Omental fat pad (tissue), 4 donors: Measurements from ENCODE around the gene IDH3G. TPM values are rescaled to one million over a fixed set of nuclear protein-coding genes. Genes with fewer than 3 reads are reported as not detected.

Experiments
- ATAC-seq: fragments of 150-250 bp; one replicate; pipeline ENCODE4 v1.9.1; 2016; ENCODE audit warnings: mild to moderate bottlenecking, moderate library complexity; ENCODE audit not compliant: low FRiP score
- DNase-seq: peaks from one replicate; pipeline ENCODE4 v3.0.0-alpha.2; 2019; ENCODE audit warnings: low spot score
- total RNA-seq, 4 donors: library from RNA; depleted of rRNA; stranded (reverse); fragments of >200 nt; gene quantifications; one replicate each; pipeline ENCODE4 v1.1.0, GENCODE V29; 2016
- TF ChIP-seq, protein P1 (sequence below), 3 donors: fragments of 450-650 bp; IDR thresholded peaks; one replicate each; pipeline ENCODE4 v1.5.1; 2016 to 2017; ENCODE audit warnings: antibody characterized with exemption in 3 of 3, mild to moderate bottlenecking in 3 of 3, moderate library complexity in 2 of 3

Gene IDH3G
- 100 to 1,000 TPM in 1 of 4 donors, 10 to 100 TPM in 3; 71.9 to 119 (median 89.7) TPM for total RNA-seq

DNA sequence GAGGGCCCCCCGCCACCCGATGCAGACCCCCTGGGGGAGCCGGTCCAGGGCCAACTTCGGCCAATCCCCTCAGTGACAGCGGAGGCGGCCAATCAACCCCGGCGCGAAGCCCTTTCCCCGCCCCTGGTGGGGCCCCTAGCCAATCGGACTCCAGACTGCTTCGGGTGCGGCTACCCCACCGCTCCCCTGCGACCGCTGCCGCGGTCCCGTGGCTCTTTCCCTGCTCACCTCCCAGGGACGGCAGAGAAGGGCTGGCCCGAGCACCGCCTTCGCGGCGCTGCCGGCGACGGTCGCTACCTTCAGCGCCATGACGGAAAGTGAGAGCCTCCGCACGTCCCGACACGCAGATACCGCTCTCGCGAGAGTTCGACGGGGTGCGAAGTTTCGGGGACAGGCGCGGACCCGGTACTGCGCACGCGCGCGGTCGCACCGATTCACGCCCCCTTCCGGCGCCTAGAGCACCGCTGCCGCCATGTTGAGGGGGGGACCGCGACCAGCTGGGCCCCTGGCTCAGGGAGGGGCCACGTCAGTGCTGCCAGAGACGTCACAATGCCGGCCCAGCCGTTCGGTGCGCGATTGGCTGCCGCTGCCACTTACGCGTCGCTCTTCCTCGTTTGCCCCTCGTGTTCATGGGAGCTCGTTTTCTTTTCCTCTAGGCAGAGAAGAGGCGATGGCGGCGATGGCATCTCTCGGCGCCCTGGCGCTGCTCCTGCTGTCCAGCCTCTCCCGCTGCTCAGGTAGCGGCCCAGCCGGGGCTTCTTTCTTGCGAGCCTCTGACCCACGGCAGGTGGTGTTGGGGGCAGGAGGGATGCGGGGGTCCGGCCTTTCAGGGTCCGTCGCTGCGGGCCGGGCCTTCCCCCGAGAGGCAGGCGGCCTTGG lies at the start of gene IDH3G, which contains the start of gene SSR4:
IDH3G (minus strand) TSS at position 358 of the 879 bp plus-strand sequence; CDS start at position 309, 49 bp downstream.
SSR4 (plus strand) TSS at position 651 of the 879 bp plus-strand sequence; CDS start at position 671, 20 bp downstream.
- ATAC-seq: peak; percentile 95
- TF ChIP-seq, protein P1, sequence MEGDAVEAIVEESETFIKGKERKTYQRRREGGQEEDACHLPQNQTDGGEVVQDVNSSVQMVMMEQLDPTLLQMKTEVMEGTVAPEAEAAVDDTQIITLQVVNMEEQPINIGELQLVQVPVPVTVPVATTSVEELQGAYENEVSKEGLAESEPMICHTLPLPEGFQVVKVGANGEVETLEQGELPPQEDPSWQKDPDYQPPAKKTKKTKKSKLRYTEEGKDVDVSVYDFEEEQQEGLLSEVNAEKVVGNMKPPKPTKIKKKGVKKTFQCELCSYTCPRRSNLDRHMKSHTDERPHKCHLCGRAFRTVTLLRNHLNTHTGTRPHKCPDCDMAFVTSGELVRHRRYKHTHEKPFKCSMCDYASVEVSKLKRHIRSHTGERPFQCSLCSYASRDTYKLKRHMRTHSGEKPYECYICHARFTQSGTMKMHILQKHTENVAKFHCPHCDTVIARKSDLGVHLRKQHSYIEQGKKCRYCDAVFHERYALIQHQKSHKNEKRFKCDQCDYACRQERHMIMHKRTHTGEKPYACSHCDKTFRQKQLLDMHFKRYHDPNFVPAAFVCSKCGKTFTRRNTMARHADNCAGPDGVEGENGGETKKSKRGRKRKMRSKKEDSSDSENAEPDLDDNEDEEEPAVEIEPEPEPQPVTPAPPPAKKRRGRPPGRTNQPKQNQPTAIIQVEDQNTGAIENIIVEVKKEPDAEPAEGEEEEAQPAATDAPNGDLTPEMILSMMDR (IDR thresholded peaks at IDR 0.05): no peak
- peak; percentile 82 for DNase-seq

DNA sequence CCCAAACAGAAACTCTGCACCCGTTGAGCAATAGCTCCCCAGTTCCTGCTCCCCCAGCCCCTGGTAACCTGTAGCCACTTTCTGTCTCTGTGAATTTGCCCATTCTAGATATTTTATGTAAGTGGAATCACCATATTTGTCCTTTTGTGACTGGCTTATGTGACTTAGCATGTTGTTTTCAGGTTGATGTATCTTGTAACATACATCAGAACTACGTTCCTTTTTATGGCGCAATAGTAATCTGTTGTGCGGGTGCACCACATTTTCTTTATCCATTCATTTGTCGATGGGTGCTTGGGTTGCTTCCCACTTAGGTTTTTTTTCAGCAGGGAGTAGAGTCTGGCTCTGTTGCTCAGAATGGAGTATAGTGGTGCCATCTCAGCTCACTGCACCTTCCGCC lies 42.7 kb upstream of the IDH3G start:
- ATAC-seq (no peak), DNase-seq (no peak)
- TF ChIP-seq, protein P1 (IDR thresholded peaks at IDR 0.05): no peak

DNA sequence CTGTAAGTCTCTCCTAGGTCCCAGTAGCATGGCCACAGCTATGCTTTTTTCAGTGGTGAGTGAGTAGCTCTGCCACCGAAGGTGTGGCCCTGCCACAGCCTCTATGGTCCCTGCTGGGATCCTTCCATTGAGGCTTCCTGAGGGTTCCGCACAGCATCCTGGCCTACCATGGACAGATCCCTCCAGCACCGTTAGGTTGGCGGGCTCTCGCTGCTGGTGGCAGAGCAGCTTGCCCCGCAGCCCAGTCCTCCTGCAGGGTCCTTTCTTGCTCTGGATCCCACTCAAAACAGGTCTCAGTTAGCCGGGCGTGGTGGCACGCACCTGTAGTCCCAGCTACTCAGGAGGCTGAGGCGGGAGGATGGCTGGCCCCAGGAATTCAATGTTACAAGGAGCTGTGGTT lies 38.6 kb upstream of the IDH3G start:
- TF ChIP-seq, protein P1 (IDR thresholded peaks at IDR 0.05): no peak
- DNase-seq (no peak), ATAC-seq (no peak)

DNA sequence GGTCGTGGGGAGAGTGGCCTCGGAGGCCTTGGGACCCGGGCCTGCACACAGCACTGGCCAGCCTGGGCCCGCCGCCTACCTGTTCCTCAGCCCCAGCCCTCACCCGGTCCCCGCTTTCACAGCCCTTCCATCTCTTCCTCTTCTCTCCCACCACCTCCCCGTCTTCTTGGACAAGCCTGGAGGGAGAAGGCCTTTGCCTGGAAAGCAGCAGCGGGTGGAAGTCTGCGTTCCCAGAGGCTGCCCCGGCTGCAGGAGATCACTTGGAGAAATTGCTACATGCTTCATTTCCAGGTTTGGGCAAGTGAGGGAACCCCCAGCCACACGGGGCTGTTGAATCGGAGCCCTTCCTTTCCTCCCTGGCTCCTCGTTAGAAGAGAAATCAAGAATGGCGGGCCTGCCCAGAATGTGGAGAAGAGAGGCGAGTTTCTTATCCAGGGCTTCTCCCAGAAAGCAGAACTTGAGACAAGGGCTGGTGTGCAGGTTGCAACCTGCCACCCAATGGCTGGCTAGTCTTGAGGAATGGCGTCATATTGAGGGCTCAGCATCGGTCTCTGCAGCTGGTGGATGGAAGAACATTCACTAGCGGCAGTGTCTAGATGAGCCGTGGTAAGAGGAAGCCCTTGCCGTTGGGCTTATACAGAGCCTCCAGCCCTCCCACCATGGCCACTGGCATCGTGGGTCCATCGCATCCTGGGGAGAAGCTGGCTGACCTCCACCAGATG lies 37.4 kb upstream of the IDH3G start:
- ATAC-seq (no peak), DNase-seq (no peak)
- TF ChIP-seq, protein P1 (IDR thresholded peaks at IDR 0.05): no peak

DNA sequence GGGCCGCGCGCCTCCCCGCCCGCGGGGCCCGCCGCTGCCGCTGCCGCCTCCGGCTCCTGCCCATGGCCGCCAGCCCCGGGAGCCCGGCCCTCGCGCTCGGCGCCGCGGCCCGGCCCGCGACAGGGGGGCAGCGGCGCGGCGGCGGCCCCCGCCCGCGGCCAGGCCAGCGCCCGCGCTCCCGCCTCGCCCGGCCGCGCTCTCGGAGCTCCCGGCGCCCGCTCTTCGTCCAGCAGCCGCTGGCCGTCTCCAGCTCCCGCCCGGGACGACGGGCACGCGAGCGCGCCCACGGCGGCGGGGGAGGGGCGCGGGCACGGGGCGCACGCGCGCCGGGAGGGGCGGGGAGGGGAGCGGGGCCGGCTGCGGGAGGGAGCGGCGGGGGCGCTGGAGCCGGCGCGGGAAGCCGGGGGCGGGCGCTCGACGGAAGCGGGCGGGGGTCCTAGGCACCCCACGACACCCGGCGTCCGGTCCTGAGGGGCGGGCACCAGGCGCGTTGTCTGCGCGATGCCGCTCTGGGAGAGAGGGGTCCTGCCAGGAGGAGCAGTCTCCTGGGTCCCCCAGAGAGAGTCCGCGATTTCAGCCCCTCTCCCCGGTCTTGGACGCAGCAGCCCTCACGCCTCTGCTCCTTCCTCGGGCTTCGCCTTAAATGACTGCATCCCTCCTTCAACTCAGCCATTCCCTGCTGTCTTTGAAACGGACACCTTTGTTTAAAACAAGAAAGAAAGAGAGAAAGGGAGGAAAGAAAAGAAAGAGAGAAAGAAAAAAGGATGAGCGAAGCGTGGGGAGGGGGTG lies 36.7 kb upstream of the IDH3G start:
- DNase-seq (no peak), ATAC-seq (no peak)
- TF ChIP-seq, protein P1 (IDR thresholded peaks at IDR 0.05): no peak

DNA sequence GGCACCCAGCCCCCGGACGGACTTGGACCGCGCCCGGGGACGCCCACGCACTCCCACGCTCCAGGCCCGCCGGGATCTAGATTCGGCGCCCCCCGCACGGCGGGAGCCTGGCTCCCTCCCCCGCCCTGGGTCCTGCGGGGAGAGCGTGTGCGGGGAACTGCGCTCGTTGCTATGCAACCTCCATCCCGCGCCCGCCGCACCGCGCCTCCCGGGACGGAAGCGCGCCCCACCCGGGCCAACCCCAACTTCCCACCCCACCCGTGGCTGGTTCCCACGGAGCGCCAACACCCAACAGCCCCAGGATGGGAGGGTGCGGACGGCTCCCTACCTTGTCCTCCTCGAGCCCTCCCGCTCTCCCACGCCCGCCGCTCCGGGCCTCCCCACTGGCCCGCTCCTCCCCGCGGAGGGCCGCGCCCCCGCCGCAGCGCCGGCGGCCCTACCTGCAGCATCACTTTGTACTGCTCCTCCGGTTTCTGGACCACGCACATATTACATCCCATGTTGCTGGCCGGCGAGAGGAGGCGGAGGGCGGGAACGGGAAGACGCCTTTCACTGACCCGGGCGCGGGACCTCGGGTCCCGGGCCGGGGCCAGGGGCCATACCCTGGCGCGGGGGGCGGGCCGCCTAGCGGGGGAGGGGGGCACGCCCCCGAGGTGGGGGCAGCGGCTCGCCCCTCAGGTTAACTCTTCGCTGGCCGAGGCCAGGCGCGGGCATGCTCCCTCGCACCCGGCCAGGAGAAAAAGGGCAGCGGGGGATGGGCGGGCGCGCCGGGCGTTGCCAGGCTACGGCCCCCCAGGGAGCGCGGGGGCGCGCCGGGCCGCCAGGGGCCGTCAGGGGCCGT lies 35.8 kb upstream of the IDH3G start, which contains the start of gene PDZD4:
PDZD4 (minus strand) TSS at position 746 of the 841 bp plus-strand sequence; CDS start at position 500, 246 bp downstream.
- DNase-seq (no peak), ATAC-seq (no peak)
- TF ChIP-seq, protein P1 (IDR thresholded peaks at IDR 0.05): no peak
